Measurements from ENCODE around the gene ZNF626. TPM values are rescaled to one million over a fixed set of nuclear protein-coding genes. Genes with fewer than 3 reads are reported as not detected.
A peak's percentile ranks its signal among the peaks of the same experiment; 100 is the strongest.
"Not testable (repeated sequence)": the region's sequence is repeated elsewhere in the genome, so short reads cannot be mapped to it uniquely, and the experiment has no call there.

Gene ZNF626
- 10 to 100 TPM; 17.1 to 17.8 TPM for total RNA-seq
- polyA plus RNA-seq, result 10 to 100 TPM in 1 of 3 donors, 1 to 10 TPM in 2; 4.8 to 13.7 (median 8.8) TPM
- total RNA-seq, result 2.5 to 8.8 (median 6.4) reads per million in 6 experiments

- POLR2A ChIA-PET, result interaction anchor here (0.5 to 2.3 kb wide), 15 partner anchors 10 to 1174 kb away, joined by 3 to 52 read pairs (median 5); partner anchors contain the start of genes ZNF429, ZNF43, ZNF430 and ZNF431
- Mint-ChIP-seq H3K27me3 (no peaks in the 10 kb centered on the region), H3K4me1 (peaks cover 12 to 50% (median 31%) of the 10 kb centered on the region in 4 donors), H3K27ac (peak within 1 kb of the TSS; percentile 94 to 98 (median 97)), H3K4me3 (peak within 1 kb of the TSS; percentile 92 to 97 (median 94)), H3K9me3 (peaks cover 6 to 83% (median 39%) of the 10 kb centered on the region in 9 donors), H3K36me3 (peaks cover 38 to 74% (median 45%) of the 10 kb centered on the region in 3 donors)
- peak; percentile 97 to 98 for ATAC-seq
- peak; percentile 73 to 98 (median 90) for DNase-seq
Measured at GRCh38 chr19:20661150-20661819, at the start of gene ZNF626. Gene ZNF626, minus strand, starts transcription at chr19:20661571. Its CDS starts 125 bp downstream, at chr19:20661446.

DNA sequence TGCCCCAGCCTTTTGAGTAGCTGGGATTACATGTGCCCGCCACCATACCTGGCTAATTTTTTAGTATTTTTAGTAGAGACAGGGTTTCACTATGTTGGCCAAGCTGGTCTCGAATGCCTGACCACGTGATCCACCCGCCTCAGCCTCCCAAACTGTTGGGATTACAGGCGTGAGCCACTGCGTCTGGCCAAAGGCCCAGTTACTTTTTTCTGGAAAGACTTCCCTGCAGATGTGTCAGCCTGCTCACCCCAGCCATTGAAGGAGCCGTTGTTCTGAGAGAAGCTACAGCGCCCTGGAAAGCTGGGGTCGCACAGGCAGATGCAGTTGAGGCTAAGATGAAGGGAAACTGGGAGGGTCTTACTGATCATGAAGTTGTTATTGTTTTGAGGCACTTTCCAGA is 7.9 kb upstream of the ZNF626 start:
- peaks cover 0 to 32% (median 6%) of the 10 kb centered on the region in 9 donors for H3K9me3 Mint-ChIP-seq
- ATAC-seq, result no peak
- no peaks in the 10 kb centered on the region for H3K27me3 Mint-ChIP-seq
- peaks cover 0 to 12% (median 11%) of the 10 kb centered on the region in 3 donors for H3K36me3 Mint-ChIP-seq
- no peak overlapping the region for H3K27ac Mint-ChIP-seq
- POLR2A ChIA-PET, result no interaction called here
- DNase-seq, result no peak
- peaks cover 3 to 4% (median 3%) of the 10 kb centered on the region in 4 donors for H3K4me1 Mint-ChIP-seq
- no peak overlapping the region for H3K4me3 Mint-ChIP-seq

- no peaks in the 10 kb centered on the region for H3K27me3 Mint-ChIP-seq
- peaks cover 0 to 44% (median 19%) of the 10 kb centered on the region in 9 donors for H3K9me3 Mint-ChIP-seq
- no peak overlapping the region for H3K4me3 Mint-ChIP-seq
- H3K4me1 Mint-ChIP-seq, result peaks cover 6 to 14% (median 9%) of the 10 kb centered on the region in 4 donors
- no peak for ATAC-seq
- POLR2A ChIA-PET, result interaction anchor here (0.7 kb wide), 1 partner anchor 110 kb away, joined by 5 read pairs; no protein-coding TSS in a partner anchor
- peaks cover 3 to 24% (median 16%) of the 10 kb centered on the region in 3 donors for H3K36me3 Mint-ChIP-seq
- no peak overlapping the region for H3K27ac Mint-ChIP-seq
- DNase-seq, result no peak
Measured at GRCh38 chr19:20667281-20667680, 5.9 kb upstream of the ZNF626 start.

GRCh38 chr19:20664901-20665781 is 3.8 kb upstream of the ZNF626 start:
- Mint-ChIP-seq H3K27me3 (no peaks in the 10 kb centered on the region), H3K4me3 (peak overlapping the region in 3 of 10 donors; percentile 47 to 58 (median 47)), H3K9me3 (peaks cover 0 to 58% (median 25%) of the 10 kb centered on the region in 9 donors), H3K4me1 (peaks cover 8 to 30% (median 18%) of the 10 kb centered on the region in 4 donors), H3K36me3 (peaks cover 8 to 41% (median 19%) of the 10 kb centered on the region in 3 donors), H3K27ac (peak overlapping the region in 1 of 10 donors; percentile 63)
- no peak for DNase-seq
- no peak for ATAC-seq
- POLR2A ChIA-PET, result no interaction called here

DNA sequence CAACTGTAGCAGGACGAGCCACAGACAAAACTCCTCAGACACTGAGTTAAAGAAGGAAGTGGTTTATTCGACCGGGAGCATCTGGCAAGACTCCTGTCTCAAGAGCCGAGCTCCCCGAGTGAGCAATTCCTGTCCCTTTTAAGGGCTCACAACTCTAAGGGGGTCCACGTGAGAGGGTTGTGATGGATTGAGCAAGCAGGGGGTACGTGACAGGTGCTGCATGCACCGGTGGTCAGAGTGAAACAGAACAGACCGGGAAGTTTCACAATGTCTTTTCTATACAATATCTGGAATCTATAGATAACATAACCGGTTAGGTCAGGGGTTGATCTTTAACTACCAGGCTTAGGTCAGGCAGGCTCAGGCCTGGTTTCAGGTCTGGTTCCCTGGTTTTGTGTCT is 3.1 kb upstream of the ZNF626 start:
- ATAC-seq, POLR2A ChIA-PET, DNase-seq, H3K27me3 Mint-ChIP-seq: not testable (repeated sequence)
- peaks cover 8 to 32% (median 19%) of the 10 kb centered on the region in 4 donors for H3K4me1 Mint-ChIP-seq
- peak overlapping the region in 9 of 10 donors; percentile 22 to 73 (median 47) for H3K4me3 Mint-ChIP-seq
- peaks cover 13 to 47% (median 19%) of the 10 kb centered on the region in 3 donors for H3K36me3 Mint-ChIP-seq
- peak overlapping the region in 4 of 10 donors; percentile 15 to 87 (median 46) for H3K27ac Mint-ChIP-seq
- peaks cover 0 to 62% (median 25%) of the 10 kb centered on the region in 9 donors for H3K9me3 Mint-ChIP-seq

DNA sequence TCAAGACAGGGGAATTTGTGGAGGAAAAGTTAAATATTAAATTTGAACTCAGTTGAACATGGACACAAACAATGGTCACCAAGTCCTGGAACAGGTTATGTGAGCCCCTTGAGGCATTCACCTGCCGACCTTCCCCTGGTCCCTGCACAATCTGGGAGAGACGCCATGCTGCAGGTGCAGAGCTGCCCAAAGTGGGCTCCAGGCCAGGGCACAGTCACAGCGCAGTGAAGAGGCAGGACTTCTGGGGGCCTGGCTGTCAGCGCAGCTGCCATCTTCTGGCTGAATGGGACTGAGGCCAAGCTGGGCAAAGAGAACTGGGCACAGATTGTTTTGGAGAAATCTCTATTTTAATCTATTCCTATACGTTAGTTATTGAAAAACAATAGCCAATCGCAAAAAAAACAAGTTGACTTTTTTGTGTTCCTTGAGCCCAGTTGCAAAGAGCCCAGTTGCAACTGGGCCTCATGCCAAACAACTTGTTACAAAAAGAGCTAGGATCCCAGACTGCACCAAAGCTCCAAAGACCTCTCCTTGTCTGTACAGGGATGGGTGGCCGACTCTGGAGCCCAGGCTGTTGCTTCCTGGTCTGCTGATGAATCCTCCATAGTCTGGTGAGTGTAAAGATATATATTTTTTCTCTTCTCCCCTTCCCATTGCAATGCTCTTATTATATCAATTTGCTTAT is 1.2 kb upstream of the ZNF626 start:
- Mint-ChIP-seq H3K4me1 (peaks cover 9 to 44% (median 29%) of the 10 kb centered on the region in 4 donors), H3K27ac (peak overlapping the region in 2 of 10 donors; percentile 51 to 69), H3K4me3 (peak overlapping the region in 2 of 10 donors; percentile 22 to 24), H3K9me3 (peaks cover 0 to 77% (median 37%) of the 10 kb centered on the region in 9 donors), H3K36me3 (peaks cover 32 to 66% (median 35%) of the 10 kb centered on the region in 3 donors), H3K27me3 (no peaks in the 10 kb centered on the region)
- POLR2A ChIA-PET, result no interaction called here
- ATAC-seq (no peak), DNase-seq (no peak)

DNA sequence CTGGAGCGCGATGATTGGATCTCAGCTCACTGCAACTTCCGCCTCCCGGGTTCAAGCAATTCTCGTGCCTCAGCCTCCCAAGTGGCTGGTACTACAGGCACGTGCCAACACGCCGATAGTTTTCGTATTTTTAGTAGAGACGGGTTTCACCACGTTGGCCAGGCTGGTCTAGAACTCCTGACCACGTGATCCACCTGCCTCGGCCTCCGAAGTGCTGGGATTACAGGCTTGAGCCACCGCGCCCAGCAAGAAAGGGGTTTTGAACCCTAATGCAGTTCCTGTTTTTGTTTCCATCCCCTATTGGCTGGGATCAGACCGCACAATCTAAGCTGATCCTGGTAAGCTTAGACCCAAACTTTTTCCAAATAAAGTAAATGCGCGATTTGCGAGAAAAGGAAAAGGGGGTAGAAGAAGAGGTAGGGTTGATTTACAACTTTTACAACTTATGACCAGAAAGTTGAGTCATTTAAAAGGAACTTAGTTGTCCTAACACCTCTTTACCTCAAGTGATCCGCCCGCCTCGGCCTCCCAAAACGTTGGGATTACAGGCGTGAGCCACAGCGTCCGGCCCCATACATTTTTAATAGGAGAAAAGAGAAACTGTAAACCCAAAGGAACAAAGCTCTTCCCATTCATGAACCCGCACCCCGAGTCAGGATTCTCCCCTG is 764 bp downstream of the ZNF626 start:
- ATAC-seq, result no peak
- H3K36me3 Mint-ChIP-seq, result peaks cover 36 to 80% (median 51%) of the 10 kb centered on the region in 3 donors
- peak overlapping the region; percentile 94 to 98 (median 97) for H3K27ac Mint-ChIP-seq
- no peaks in the 10 kb centered on the region for H3K27me3 Mint-ChIP-seq
- peak in 1 of 10 donors; percentile 6 for DNase-seq
- peak overlapping the region; percentile 92 to 97 (median 94) for H3K4me3 Mint-ChIP-seq
- peaks cover 6 to 87% (median 42%) of the 10 kb centered on the region in 9 donors for H3K9me3 Mint-ChIP-seq
- peaks cover 12 to 53% (median 31%) of the 10 kb centered on the region in 4 donors for H3K4me1 Mint-ChIP-seq
- POLR2A ChIA-PET, result interaction anchor here (0.7 to 2.3 kb wide), 13 partner anchors 10 to 1175 kb away, joined by 3 to 52 read pairs (median 5); partner anchors contain the start of genes ZNF429, ZNF43, ZNF430 and ZNF431

GRCh38 chr19:20640545-20640944 is 20.8 kb downstream of the ZNF626 start:
- Mint-ChIP-seq H3K27ac (no peak overlapping the region), H3K4me3 (no peak overlapping the region)
- no peak for DNase-seq

GRCh38 chr19:20640023-20640422 is 21.3 kb downstream of the ZNF626 start:
- POLR2A ChIA-PET, result no interaction called here
- DNase-seq, result no peak
- ATAC-seq, result no peak
- H3K36me3 Mint-ChIP-seq, result peaks cover 20 to 80% (median 77%) of the 10 kb centered on the region in 3 donors
- H3K4me1 Mint-ChIP-seq, result no peaks in the 10 kb centered on the region
- H3K27ac Mint-ChIP-seq, result no peak overlapping the region
- peaks cover 10 to 82% (median 19%) of the 10 kb centered on the region in 9 donors for H3K9me3 Mint-ChIP-seq
- no peaks in the 10 kb centered on the region for H3K27me3 Mint-ChIP-seq
- H3K4me3 Mint-ChIP-seq, result no peak overlapping the region

More at GRCh38 chr19:20640545-20640944, 20.8 kb downstream of the ZNF626 start:
- POLR2A ChIA-PET, result no interaction called here
- Mint-ChIP-seq H3K27me3 (no peaks in the 10 kb centered on the region), H3K36me3 (peaks cover 18 to 80% (median 78%) of the 10 kb centered on the region in 3 donors), H3K4me1 (no peaks in the 10 kb centered on the region), H3K9me3 (peaks cover 10 to 82% (median 23%) of the 10 kb centered on the region in 9 donors)
- ATAC-seq, result no peak

- H3K27ac Mint-ChIP-seq, H3K27me3 Mint-ChIP-seq, H3K4me1 Mint-ChIP-seq, ATAC-seq, POLR2A ChIA-PET, H3K4me3 Mint-ChIP-seq, DNase-seq: not testable (repeated sequence)
- Mint-ChIP-seq H3K9me3 (peaks cover 0 to 89% (median 28%) of the 10 kb centered on the region in 9 donors), H3K36me3 (peaks cover 0 to 21% (median 18%) of the 10 kb centered on the region in 3 donors)
Measured at GRCh38 chr19:20624560-20624959, 36.8 kb downstream of the ZNF626 start.

DNA sequence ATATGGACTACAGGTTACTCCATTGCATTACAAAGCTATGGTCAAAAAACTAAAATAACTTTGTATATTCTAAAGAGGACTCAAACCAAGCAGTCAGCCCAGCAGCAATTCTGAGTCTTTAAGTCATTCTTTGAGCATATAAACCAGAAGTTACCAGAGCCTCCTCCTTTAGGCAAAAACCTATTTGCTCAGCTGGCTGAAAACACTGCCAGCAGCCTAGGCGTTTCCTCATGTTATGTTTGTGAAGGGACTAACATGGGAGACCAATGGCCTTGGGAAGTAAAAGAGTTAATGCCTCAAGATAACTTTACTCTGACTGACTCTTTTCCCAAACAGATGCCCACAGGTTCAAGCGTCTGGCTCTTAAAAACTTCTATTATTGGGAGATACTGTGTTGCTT is 45.3 kb downstream of the ZNF626 start:
- Mint-ChIP-seq H3K4me3 (no peak overlapping the region), H3K9me3 (peaks cover 21 to 83% (median 41%) of the 10 kb centered on the region in 9 donors)

More for the DNA sequence above, 45.3 kb downstream of the ZNF626 start:
- Mint-ChIP-seq H3K27ac (no peak overlapping the region), H3K36me3 (peaks cover 0 to 32% (median 14%) of the 10 kb centered on the region in 3 donors), H3K27me3 (no peaks in the 10 kb centered on the region), H3K4me1 (peaks cover 0 to 3% (median 0%) of the 10 kb centered on the region in 4 donors)
- POLR2A ChIA-PET, result no interaction called here
- DNase-seq, result no peak
- ATAC-seq, result no peak

Data from naive thymus-derived CD8-positive, alpha-beta T cell (primary cell).